Neural cell (in vitro differentiated cells): ENCODE measurements around the gene MFF. TPM values are rescaled to one million over a fixed set of nuclear protein-coding genes. Genes with fewer than 3 reads are reported as not detected.

Experiments
- polyA plus RNA-seq: library from polyadenylated mRNA; depleted of rRNA; stranded (reverse); fragments of >200 nt; gene quantifications from 2 replicates; pipeline ENCODE4 v1.2.3, GENCODE V29; 2014

Gene MFF
- polyA plus RNA-seq, 1 donor from 2014 or later = 192 TPM

Other genes starting within 250 kb of the MFF start
- gene COL4A4, start 161.0 kb upstream of the MFF start, polyA plus RNA-seq = 0.35 and 0.46 TPM in 2 replicates
- gene COL4A3, start 160.6 kb upstream of the MFF start, polyA plus RNA-seq = 0.08 and 0.10 TPM in 2 replicates
- gene TM4SF20, start 54.1 kb downstream of the MFF start, polyA plus RNA-seq = not detected in 2 replicates
- not detected in 2 replicates for gene SCYGR1, start 62.7 kb downstream of the MFF start, polyA plus RNA-seq
- 106 and 107 TPM in 2 replicates for gene AGFG1, start 146.9 kb downstream of the MFF start, polyA plus RNA-seq